ENCODE results near the gene MC2R. TPM values are rescaled to one million over a fixed set of nuclear protein-coding genes. Genes with fewer than 3 reads are reported as not detected.

MC2R gene
- total RNA-seq, 1 experiment from 2014 or later, result not detected

GRCh38 chr18:13872932-13873331 is 42.4 kb downstream of the MC2R start:
- H3K4me1 ChIP-seq (ENCODE audit: insufficient read depth, low read length), result no peaks in the 10 kb centered on the region
- DNase-seq, result no peak
- no peak overlapping the region for H2BK15ac ChIP-seq (ENCODE audit: low read depth, low read length)
- H2AFZ ChIP-seq (ENCODE audit: low read length), result no peak overlapping the region
- Mint-ChIP-seq H3K9me3 (0 out of 5 replicates have a peak, but pooled peaks cover 0 to 1% of the 10 kb centered on the region in 2 experiments), H3K4me3 (no peak overlapping the region), H3K27ac (no peak overlapping the region), H3K36me3 (ENCODE audit: insufficient read depth in 1 of 3, low read depth in 3 of 3) (no peaks in the 10 kb centered on the region; a peak in 1 of 7 replicates), H3K27me3 (ENCODE audit: low read depth) (peaks cover 36% of the 10 kb centered on the region), H3K4me1 (peaks cover 25% of the 10 kb centered on the region in 2 experiments)
- H3K18ac ChIP-seq (ENCODE audit: insufficient read length, low read depth, low read length), result no peak overlapping the region
- WGBS (ENCODE audit: extremely low coverage, insufficient read length, low lambda C conversion rate), result no CpG with 5 or more reads among the region's 5 CpGs
- H3K14ac ChIP-seq (ENCODE audit: insufficient read depth, low read length), result no peak overlapping the region
- H3K23me2 ChIP-seq (ENCODE audit: insufficient read length, low read depth, low read length, poor library complexity, severe bottlenecking), result peaks cover 6% of the 10 kb centered on the region
- H4K5ac ChIP-seq (ENCODE audit: insufficient read length, low read depth, low read length), result no peak overlapping the region
- H3K9ac ChIP-seq (ENCODE audit: extremely low read depth, insufficient read length, low read length), result no peak overlapping the region
- no peak overlapping the region for H2BK12ac ChIP-seq (ENCODE audit: insufficient read length, low read depth, low read length)
- no peak overlapping the region for H4K8ac ChIP-seq (replicated peaks; ENCODE audit: insufficient read length, low read depth, low read length)
- TF ChIP-seq CTCF (conservative IDR thresholded peaks at IDR 0.05), result no peak
- H3K56ac ChIP-seq (ENCODE audit: insufficient read length, low read depth, low read length), result no peak overlapping the region
- no peak overlapping the region for H3K4ac ChIP-seq (ENCODE audit: low read depth, low read length)
- no peaks in the 10 kb centered on the region for H3K79me2 ChIP-seq (ENCODE audit: insufficient read depth, low read length)
- no peak overlapping the region for H2BK20ac ChIP-seq (ENCODE audit: low read depth, low read length, poor library complexity, severe bottlenecking)
- no peak overlapping the region for H3K27ac ChIP-seq (ENCODE audit: insufficient read length, low read depth, low read length)
- H4K20me1 ChIP-seq (ENCODE audit: control insufficient read depth, insufficient read depth, insufficient read length), result no peaks in the 10 kb centered on the region
- H3K27me3 ChIP-seq (ENCODE audit: insufficient read depth, low read length), result peaks cover 8% of the 10 kb centered on the region; the same call in 1 of the 2 replicates
- H2BK120ac ChIP-seq (ENCODE audit: low read depth, low read length, poor library complexity, severe bottlenecking), result no peak overlapping the region
- no peaks in the 10 kb centered on the region for H3K9me3 ChIP-seq (ENCODE audit: control insufficient read depth, low read depth, low read length)
- H3K23ac ChIP-seq (ENCODE audit: insufficient read length, low read depth, low read length), result no peak overlapping the region
- no peak overlapping the region for H2AK5ac ChIP-seq (ENCODE audit: insufficient read length, low read length)
- no peak overlapping the region for H2BK5ac ChIP-seq (ENCODE audit: insufficient read length, low read length)
- H3K79me1 ChIP-seq (ENCODE audit: insufficient read depth, low read depth, low read length, poor library complexity, severe bottlenecking), result no peaks in the 10 kb centered on the region
- no peak overlapping the region for H3T11ph ChIP-seq (ENCODE audit: low read length)
- H4K91ac ChIP-seq (ENCODE audit: insufficient read length, low read depth, low read length), result no peak overlapping the region
- no peak overlapping the region for H3K4me2 ChIP-seq (ENCODE audit: insufficient read depth, insufficient read length, low read length)
